Keratinocyte (primary cell): Measurements from ENCODE around the gene ZC3H10. TPM values are rescaled to one million over a fixed set of nuclear protein-coding genes. Genes with fewer than 3 reads are reported as not detected.

Experiments
- DNase-seq: peaks from one replicate; pipeline ENCODE4 v3.0.0-alpha.2; 2011; ENCODE audit warnings: low read depth, missing footprints, low spot score
- FAIRE-seq: peaks from 2 replicates; lab custom pipeline; 2011; peaks lifted over from hg19 to GRCh38; lab: Jason Lieb, UNC
- H2AFZ ChIP-seq: 2 replicates; pipeline ENCODE4 v1.6.0; 2012; ENCODE audit warnings: low read length, control low read depth, inconsistent platforms; ENCODE audit not compliant: control insufficient read depth
- H3K27ac ChIP-seq: 2 replicates; pipeline ENCODE4 v1.5.1; 2011; ENCODE audit warnings: low read length; ENCODE audit not compliant: control insufficient read depth, insufficient read depth
- H3K27me3 ChIP-seq: 3 replicates; pipeline ENCODE4 v1.6.0; 2011; ENCODE audit warnings: low read length; ENCODE audit not compliant: control insufficient read depth, insufficient read depth; ENCODE audit errors: extremely low read depth
- H3K36me3 ChIP-seq, 2 experiments: 2 replicates in 1 of 2; 3 replicates in 1 of 2; pipeline ENCODE4 v1.5.1; 2011; ENCODE audit warnings: low read length in 2 of 2, mild to moderate bottlenecking in 1 of 2; ENCODE audit not compliant: control insufficient read depth in 2 of 2, insufficient read depth in 2 of 2; ENCODE audit errors: extremely low read depth in 1 of 2
- H3K4me1 ChIP-seq: 3 replicates; pipeline ENCODE4 v1.5.1; 2011; ENCODE audit warnings: low read length; ENCODE audit not compliant: control insufficient read depth, insufficient read depth; ENCODE audit errors: extremely low read depth
- H3K4me2 ChIP-seq: 3 replicates; pipeline ENCODE4 v1.6.0; 2011; ENCODE audit warnings: low read depth, low read length; ENCODE audit not compliant: control insufficient read depth, insufficient read depth; ENCODE audit errors: extremely low read depth
- H3K4me3 ChIP-seq, 3 experiments: fragments of 200-600 bp in 1 of 3; sonication (generic) in 1 of 3; 2 replicates in 2 of 3; 3 replicates in 1 of 3; pipeline ENCODE4 v1.5.1; 2011 to 2016; ENCODE audit warnings: low read length in 3 of 3, mild to moderate bottlenecking in 3 of 3, control low read depth in 2 of 3, inconsistent platforms in 1 of 3, low read depth in 1 of 3, mixed read lengths in 1 of 3, mixed run types in 1 of 3, moderate library complexity in 1 of 3; ENCODE audit not compliant: control insufficient read depth in 2 of 3, insufficient read depth in 2 of 3; ENCODE audit errors: extremely low read depth in 1 of 3
- H3K79me2 ChIP-seq: 2 replicates; pipeline ENCODE4 v1.6.0; 2012; ENCODE audit warnings: low read length; ENCODE audit not compliant: control insufficient read depth, insufficient read depth
- H3K9ac ChIP-seq: 3 replicates; pipeline ENCODE4 v1.6.0; 2011; ENCODE audit warnings: low read length; ENCODE audit not compliant: control insufficient read depth, insufficient read depth; ENCODE audit errors: extremely low read depth
- H3K9me1 ChIP-seq: 3 replicates; pipeline ENCODE4 v1.6.0; 2011; ENCODE audit warnings: low read length; ENCODE audit not compliant: control insufficient read depth, insufficient read depth; ENCODE audit errors: extremely low read depth
- H3K9me3 ChIP-seq: 2 replicates; pipeline ENCODE4 v1.5.1; 2012; ENCODE audit warnings: low read depth, low read length; ENCODE audit not compliant: control insufficient read depth
- H4K20me1 ChIP-seq: 3 replicates; pipeline ENCODE4 v1.6.0; 2011; ENCODE audit warnings: low read length; ENCODE audit not compliant: control insufficient read depth, insufficient read depth; ENCODE audit errors: extremely low read depth
- CTCF ChIP-seq, 3 experiments: IDR thresholded peaks in 1 of 3; conservative IDR thresholded peaks in 1 of 3; optimal IDR thresholded peaks in 1 of 3; 2 replicates in 2 of 3; 3 replicates in 1 of 3; pipeline versions ENCODE3 to v1.5.1; 2011; ENCODE audit warnings: low read length in 3 of 3, mild to moderate bottlenecking in 3 of 3, moderate library complexity in 2 of 3, control low read depth in 1 of 3, inconsistent platforms in 1 of 3; ENCODE audit not compliant: insufficient read depth in 2 of 3; ENCODE audit errors: extremely low read depth in 1 of 3
- EZH2 ChIP-seq: IDR thresholded peaks from one replicate; pipeline ENCODE4 v1.6.1; 2012; ENCODE audit warnings: inconsistent platforms, mild to moderate bottlenecking, low read length, moderate library complexity
- dilution Hi-C: fragments of 300-500 bp; cut with MboI; formaldehyde crosslinking; loops from one replicate; pipeline ENCODE4 v1.7.0; 2020; ENCODE audit warnings: low sequenced_read_pairs; ENCODE audit not compliant: extremely low pct_ligation_motif_present
- polyA plus RNA-seq, 5 experiments: library from polyadenylated mRNA; depleted of rRNA in 3 of 5; stranded (reverse) in 3 of 5; stranded (forward) in 1 of 5; unstranded in 1 of 5; fragments of >200 nt; gene quantifications; 1 replicate in 1 of 5; 2 replicates in 3 of 5; 3 replicates in 1 of 5; pipeline versions ENCODE4 v1.2.1 to v1.2.3, GENCODE V29; 2011 to 2012; ENCODE audit warnings: missing spikeins in 2 of 5, low read depth in 1 of 5, low replicate concordance in 1 of 5

The ZC3H10 gene
- polyA plus RNA-seq, 1 donor (not counting 4 experiments of a cell fraction or from before 2014, with no cell fraction given) = 0.85 TPM

GRCh38 chr12:56134897-56135296 is 16.8 kb downstream of the ZC3H10 start:
- Histone ChIP-seq H3K36me3 (peaks cover 51 to 58% of the 10 kb centered on the region in 2 experiments), H3K4me3 (no peak overlapping the region), H4K20me1 (no peaks in the 10 kb centered on the region), H3K4me1 (no peaks in the 10 kb centered on the region), H3K4me2 (no peak overlapping the region), H2AFZ (no peak overlapping the region), H3K9ac (no peak overlapping the region), H3K27me3 (no peaks in the 10 kb centered on the region), H3K27ac (no peak overlapping the region), H3K79me2 (peaks cover 7% of the 10 kb centered on the region), H3K9me1 (no peaks in the 10 kb centered on the region), H3K9me3 (no peaks in the 10 kb centered on the region)
- no peak for FAIRE-seq
- no peak for TF ChIP-seq CTCF (optimal IDR thresholded peaks at IDR 0.05 in 1 of 3, IDR thresholded peaks at IDR 0.05 in 1 of 3, conservative IDR thresholded peaks at IDR 0.05 in 1 of 3; ENCODE audit: extremely low read depth in 1 of 3, insufficient read depth in 2 of 3, low read length in 3 of 3)
- TF ChIP-seq EZH2 = no peak
- dilution Hi-C loops = no loop called here
- no peak for DNase-seq

- dilution Hi-C loops = no loop called here
- no peak overlapping the region for H3K4me3 ChIP-seq
- H3K9ac ChIP-seq = no peak overlapping the region
- FAIRE-seq (no peak), DNase-seq (no peak)
- no peaks in the 10 kb centered on the region for H4K20me1 ChIP-seq
- H3K4me1 ChIP-seq = no peaks in the 10 kb centered on the region
- H3K27me3 ChIP-seq = no peaks in the 10 kb centered on the region
- H3K36me3 ChIP-seq = peaks cover 46 to 58% of the 10 kb centered on the region in 2 experiments
- TF ChIP-seq CTCF (optimal IDR thresholded peaks at IDR 0.05 in 1 of 3, IDR thresholded peaks at IDR 0.05 in 1 of 3, conservative IDR thresholded peaks at IDR 0.05 in 1 of 3; ENCODE audit: extremely low read depth in 1 of 3, insufficient read depth in 2 of 3, low read length in 3 of 3) (no peak), EZH2 (no peak)
- no peaks in the 10 kb centered on the region for H3K79me2 ChIP-seq
- no peak overlapping the region for H2AFZ ChIP-seq
- H3K4me2 ChIP-seq = no peak overlapping the region
- H3K27ac ChIP-seq = no peak overlapping the region
- no peaks in the 10 kb centered on the region for H3K9me1 ChIP-seq
- no peaks in the 10 kb centered on the region for H3K9me3 ChIP-seq
These were observed 19.9 kb downstream of the ZC3H10 start for GRCh38 chr12:56137853-56138571.
